HG03025 (cell line): ENCODE data around the gene ZNF678.
"Not testable (repeated sequence)": the region's sequence is repeated elsewhere in the genome, so short reads cannot be mapped to it uniquely, and the experiment has no call there.

Experiments
- ATAC-seq: cut with Tn5 transposase; IDR thresholded peaks from one replicate; pipeline ENCODE4 v1.9.1; 2021; ENCODE audit warnings: mild to moderate bottlenecking, moderate library complexity; ENCODE audit not compliant: unreplicated experiment, low FRiP score

Gene ZNF678

DNA sequence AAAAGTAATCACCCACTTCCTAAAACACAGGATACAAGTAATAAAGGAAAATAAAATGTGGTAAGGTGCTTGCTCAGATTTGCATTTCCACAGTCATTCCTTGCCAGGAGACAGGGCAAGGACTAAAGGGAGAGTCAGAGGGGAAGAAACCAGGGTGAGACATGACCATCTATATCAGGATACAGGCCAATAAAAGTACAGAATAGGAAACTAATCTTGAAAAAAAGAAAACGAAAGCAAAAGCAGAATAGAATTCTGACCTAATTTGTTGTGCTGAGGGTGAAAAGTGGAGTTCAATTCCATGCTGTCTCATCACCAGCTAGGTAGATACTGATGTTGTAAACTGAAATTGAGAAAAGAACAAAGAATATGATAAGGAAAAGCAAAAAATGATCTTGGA lies 144.5 kb downstream of the ZNF678 start:
- no peak for ATAC-seq

DNA sequence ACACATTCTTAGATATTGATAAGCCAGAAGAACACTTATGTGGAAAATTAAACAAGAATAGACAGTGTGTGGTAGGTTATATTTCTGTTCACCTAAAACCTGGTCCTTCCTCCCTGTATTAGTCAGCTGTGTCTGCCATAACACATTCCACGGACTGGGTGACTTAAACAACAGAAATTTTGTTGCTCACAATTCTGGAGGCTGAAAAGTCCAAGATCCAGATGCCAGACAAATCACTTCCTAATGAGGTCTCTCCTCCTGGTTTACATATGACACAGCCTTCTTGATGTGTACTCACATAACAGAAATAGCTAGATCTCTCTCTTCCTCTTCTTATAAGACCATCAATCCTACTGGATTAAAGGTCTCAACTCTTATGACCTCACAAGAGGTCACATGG lies 146.1 kb downstream of the ZNF678 start:
- ATAC-seq, result no peak

DNA sequence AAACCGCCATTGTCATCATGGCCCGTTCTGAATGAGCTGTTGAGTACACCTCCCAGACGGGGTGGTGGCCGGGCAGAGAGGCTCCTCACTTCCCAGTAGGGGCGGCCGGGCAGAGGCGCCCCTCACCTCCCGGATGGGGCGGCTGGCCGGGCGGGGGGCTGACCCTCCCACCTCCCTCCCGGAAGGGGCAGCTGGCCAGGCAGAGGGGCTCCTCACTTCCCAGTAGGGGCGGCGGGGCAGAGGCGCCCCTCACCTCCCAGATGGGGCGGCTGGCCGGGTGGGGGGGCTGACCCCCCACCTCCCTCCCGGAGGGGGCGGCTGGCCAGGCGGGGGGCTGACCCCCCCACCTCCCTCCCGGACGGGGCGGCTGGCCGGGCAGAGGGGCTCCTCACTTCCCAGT lies 147.1 kb downstream of the ZNF678 start:
- not testable (repeated sequence) for ATAC-seq

DNA sequence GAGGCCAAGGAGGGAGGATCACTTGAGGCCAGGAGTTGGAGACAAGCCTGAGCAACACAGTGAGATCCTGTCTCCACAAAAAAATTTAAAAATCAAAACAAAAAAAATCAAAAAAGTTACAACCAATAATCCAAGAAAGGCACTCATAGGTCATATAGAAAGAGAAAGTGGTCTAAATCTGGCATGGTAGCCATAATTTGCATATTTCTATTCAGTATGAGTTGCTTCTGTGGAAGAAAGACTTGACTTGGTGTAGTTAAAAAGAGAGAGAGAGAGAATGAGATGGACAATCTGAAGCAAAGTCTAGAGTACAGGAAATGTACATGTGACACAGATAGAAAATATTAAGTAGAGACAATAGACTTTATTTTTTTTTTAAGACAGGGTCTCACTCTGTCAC lies 149.3 kb downstream of the ZNF678 start:
- ATAC-seq, result no peak

DNA sequence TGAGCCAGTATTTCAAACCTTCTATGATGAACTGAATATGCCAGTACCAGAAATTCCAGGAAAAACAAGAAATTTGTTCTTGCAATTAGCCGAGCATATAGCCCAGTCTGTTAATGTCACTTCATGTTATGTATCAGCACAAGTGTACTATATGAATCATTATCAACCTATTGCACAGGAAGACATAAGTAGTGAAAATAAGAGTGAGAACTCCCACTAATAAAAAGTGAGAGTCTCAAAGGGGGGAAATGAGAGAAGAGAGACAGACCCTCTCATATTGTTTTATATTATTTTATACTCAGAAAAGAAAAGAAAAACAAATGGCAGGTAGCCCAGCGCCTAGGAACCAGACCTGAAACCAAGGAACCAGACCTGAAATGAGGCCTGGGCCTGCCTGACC lies 155.6 kb downstream of the ZNF678 start:
- ATAC-seq, result no peak

DNA sequence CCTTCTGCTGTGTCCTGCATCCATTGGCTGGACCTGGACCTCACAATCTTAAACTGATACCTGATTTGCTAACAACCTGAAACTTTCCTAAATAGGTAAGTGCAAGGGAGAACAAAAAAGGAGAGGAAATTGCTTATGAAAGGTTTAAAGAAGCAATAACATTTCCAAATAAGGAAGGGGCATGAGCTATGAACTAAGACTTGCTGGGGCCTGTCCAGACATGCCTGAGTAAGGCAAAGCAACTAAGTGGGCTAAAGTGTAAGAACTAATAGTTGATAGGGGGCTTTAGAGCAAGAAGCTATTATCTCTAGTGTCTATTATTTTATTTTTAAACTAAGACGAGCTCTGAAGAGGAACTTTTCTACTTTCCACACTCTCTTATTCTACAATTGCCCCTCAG lies 160.1 kb downstream of the ZNF678 start:
- no peak for ATAC-seq

DNA sequence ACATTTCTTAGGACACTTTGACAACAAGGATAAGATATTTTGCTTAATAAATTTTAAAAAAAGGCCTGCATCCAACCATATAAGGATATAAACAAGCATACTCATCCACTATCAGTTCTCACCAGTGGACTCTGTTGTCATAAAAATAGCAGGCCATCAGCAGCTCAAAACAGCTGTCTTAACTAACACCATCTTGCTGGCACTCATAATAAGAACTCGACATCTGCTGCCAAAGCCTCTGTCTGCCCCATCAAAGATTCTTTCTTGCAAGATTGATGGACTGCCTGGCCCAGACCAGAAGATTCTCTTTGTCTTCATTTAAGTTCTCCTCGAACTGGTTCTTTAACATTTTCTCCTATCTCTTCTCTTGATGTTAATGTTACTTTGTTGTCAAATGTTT lies 161.7 kb downstream of the ZNF678 start:
- no peak for ATAC-seq

GRCh38 chr1:227726318-227726717 lies 163.0 kb downstream of the ZNF678 start:
- no peak for ATAC-seq
